H1 (cell line): ENCODE measurements around the gene WNT5A.

Experiments
- BACH1 ChIP-seq: IDR thresholded peaks from 2 replicates; pipeline ENCODE4 v1.6.1; 2012; ENCODE audit warnings: low read length, improper control_type of control experiment
- EP300 ChIP-seq, 2 experiments: IDR thresholded peaks; 1 replicate in 1 of 2; 2 replicates in 1 of 2; pipeline ENCODE4 v1.6.1; 2011 to 2012; ENCODE audit warnings: low read depth in 2 of 2, low read length in 2 of 2, mild to moderate bottlenecking in 2 of 2, borderline replicate concordance in 1 of 2, inconsistent platforms in 1 of 2, moderate library complexity in 1 of 2
- POLR2AphosphoS5 ChIP-seq: IDR thresholded peaks from 2 replicates; pipeline ENCODE4 v1.6.1; 2011; ENCODE audit warnings: low read depth, low read length
- RBBP5 ChIP-seq: IDR thresholded peaks from 2 replicates; pipeline ENCODE4 v1.7.1; 2012; ENCODE audit warnings: low read depth, mild to moderate bottlenecking, inconsistent platforms, low read length, moderate library complexity, borderline replicate concordance
- TF ChIP-seq, protein P1 (sequence below), 3 experiments: IDR thresholded peaks; 1 replicate in 2 of 3; 2 replicates in 1 of 3; pipeline versions ENCODE4 v1.5.1 to v1.6.1; 2011; ENCODE audit warnings: low read length in 3 of 3, mild to moderate bottlenecking in 3 of 3, inconsistent platforms in 2 of 3, low read depth in 1 of 3, moderate library complexity in 1 of 3; ENCODE audit not compliant: insufficient read depth in 1 of 3; ENCODE audit errors: control extremely low read depth in 1 of 3

DNA sequence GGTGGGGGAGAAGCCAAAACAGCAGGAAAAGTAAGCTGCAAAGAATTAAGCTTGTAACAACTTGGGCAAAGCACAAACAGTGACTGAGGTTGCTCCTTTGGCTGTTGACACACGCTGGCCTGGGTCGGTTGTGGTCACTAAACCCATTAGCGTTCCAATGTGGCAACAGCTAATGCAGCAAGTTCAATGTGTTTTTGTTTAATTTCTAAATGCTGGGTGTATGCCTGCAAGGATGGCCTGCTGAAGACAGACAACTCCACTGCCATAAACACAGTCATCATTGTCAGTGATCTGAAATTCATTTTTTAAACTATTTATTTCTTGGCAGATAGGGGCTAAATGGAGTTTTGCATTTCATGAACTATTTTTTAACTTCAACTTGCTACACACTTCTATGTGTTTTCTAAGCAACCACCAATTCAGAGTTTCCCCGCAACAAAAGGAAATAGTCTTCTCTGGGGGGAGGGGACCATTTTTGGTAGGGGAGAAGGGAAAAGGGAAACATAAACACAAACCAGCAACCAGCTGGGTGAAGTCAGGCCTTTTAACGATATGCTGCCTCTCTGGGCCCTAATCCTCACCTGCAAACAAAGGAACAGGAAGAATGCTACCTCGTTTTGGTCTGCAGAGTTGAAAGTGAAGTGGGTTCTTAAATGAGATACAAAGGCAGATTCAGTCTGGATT, 34.8 kb upstream of the WNT5A start:
- TF ChIP-seq RBBP5 (no peak), BACH1 (no peak), EP300 (IDR thresholded peaks at IDR 0.05; ENCODE audit: borderline replicate concordance in 1 of 2, low read depth in 2 of 2, low read length in 2 of 2) (no peak), POLR2AphosphoS5 (no peak)
- TF ChIP-seq, protein P1, sequence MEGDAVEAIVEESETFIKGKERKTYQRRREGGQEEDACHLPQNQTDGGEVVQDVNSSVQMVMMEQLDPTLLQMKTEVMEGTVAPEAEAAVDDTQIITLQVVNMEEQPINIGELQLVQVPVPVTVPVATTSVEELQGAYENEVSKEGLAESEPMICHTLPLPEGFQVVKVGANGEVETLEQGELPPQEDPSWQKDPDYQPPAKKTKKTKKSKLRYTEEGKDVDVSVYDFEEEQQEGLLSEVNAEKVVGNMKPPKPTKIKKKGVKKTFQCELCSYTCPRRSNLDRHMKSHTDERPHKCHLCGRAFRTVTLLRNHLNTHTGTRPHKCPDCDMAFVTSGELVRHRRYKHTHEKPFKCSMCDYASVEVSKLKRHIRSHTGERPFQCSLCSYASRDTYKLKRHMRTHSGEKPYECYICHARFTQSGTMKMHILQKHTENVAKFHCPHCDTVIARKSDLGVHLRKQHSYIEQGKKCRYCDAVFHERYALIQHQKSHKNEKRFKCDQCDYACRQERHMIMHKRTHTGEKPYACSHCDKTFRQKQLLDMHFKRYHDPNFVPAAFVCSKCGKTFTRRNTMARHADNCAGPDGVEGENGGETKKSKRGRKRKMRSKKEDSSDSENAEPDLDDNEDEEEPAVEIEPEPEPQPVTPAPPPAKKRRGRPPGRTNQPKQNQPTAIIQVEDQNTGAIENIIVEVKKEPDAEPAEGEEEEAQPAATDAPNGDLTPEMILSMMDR (IDR thresholded peaks at IDR 0.05; ENCODE audit: control extremely low read depth in 1 of 3, insufficient read depth in 1 of 3, low read depth in 1 of 3, low read length in 3 of 3), result no peak
